HG03135 (cell line): ENCODE results near the gene DNAJC11.
"Not testable (repeated sequence)": the region's sequence is repeated elsewhere in the genome, so short reads cannot be mapped to it uniquely, and the experiment has no call there.

Experiments
- ATAC-seq: cut with Tn5 transposase; IDR thresholded peaks from one replicate; pipeline ENCODE4 v1.9.1; 2021; ENCODE audit warnings: mild to moderate bottlenecking, moderate library complexity; ENCODE audit not compliant: unreplicated experiment

Gene DNAJC11

DNA sequence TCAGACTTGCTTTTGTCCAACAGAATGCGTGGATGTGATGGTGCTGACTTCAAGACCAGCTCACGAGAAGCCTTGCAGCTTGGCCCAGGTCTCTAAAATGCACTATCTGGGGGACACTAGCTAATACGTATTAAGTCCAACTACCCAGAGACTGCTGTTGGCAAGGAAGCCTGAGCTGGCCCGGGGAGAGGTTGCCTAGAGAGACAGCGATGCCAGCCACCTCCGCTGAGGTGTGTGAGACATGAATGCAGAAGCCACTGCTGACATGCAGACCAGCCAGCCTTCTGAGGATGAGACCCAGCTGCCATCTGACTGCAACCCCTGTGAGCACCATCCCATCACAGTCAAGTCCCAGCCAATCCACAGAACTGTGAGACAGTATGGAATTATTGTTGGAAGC, 44.5 kb downstream of the DNAJC11 start:
- no peak for ATAC-seq

DNA sequence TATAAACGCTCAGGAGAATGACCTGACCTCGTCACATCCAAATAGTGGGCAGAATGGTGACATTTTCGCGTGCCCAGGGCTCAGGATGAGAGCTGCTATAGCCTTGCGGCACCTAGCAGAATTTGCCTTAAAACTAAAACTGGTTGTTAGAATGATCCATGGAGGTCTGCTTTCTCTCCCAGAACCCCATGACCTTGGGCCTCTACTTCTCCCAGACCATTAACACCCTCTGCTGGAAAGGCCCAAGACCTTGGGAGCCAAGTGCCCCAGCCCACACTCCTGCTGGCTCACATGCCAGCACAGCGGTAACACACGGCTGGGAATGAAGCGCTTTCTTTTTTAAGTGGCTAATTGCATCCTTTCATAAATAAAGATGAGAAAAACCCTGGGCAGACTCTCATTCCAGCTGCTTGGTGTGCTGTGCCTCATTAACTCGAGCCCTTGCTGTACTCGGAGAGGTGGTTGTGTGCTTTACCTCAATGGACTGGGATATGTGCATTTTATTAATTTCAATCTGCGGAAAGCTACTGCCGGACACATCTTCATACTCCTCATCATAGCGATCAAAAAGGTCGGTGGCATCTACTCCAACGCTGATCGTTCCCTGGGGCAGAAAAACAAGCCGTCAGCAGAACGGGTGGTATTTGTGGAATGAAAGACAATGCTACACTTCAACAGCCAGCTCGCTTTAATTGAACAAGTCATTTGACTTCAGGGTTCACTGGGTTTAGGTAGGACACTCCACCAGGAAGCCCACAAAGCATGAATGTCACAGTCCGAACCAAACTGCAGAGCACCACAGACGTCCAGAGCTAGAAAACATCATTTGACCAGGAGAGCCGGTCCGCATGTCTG, 48.0 kb downstream of the DNAJC11 start:
- ATAC-seq: no peak

DNA sequence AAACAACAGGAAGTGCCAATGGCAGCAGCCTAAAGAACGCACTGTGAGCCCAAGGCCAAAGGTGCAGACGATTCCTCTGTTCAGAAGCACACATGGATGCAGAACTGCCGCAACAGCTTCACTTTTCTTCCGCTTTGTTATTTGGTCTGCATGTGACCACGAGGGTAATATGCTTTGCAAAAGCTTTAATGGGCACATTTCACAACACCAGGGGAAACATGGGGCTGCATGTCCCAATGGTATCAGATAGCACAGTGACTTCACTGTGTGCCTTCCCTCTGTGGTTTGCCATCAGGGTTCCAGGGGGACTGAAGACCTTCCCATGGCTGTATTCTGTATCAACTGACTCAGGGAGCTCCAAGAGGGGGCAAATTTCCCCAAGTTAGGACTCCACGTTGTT, 48.6 kb downstream of the DNAJC11 start:
- ATAC-seq: no peak

DNA sequence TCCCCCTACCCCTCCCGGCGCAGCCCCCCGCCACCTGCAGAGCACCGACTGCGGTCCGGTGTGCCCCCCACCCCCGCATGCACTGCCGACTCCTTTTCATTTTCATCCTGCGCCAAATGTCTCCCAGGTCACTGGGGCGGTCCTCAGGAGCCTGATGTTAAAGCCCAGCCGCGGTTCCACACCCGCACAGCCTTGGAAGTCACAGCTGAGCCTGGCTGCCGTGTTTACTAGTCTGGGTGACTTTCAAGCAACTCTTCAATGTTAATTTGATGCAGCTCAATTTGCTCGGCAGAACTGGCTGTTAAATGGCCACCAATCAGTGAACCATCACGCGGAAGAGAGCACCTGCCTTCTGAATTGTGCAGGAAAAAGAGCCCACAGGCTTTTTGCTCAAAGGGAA, 49.7 kb downstream of the DNAJC11 start:
- ATAC-seq: no peak

DNA sequence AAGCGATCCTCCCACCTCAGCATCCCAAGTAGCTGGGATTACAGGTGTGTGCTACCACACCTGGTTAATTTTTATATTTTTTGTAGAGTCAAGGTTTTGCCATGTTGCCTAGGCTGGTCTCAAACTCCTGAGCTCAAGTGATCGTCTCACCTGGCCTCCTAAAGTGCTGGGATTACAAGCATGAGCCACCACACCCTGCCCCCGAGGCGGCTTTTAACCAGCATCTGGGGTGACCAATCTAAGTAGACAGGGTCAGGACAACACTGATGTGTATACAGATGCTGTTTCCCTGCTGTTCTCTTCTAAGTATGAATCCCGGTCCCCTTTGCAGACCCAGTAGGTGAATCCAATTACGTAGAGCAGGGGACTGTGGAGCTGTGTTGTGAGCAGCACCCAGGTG, 53.1 kb downstream of the DNAJC11 start:
- ATAC-seq: no peak

DNA sequence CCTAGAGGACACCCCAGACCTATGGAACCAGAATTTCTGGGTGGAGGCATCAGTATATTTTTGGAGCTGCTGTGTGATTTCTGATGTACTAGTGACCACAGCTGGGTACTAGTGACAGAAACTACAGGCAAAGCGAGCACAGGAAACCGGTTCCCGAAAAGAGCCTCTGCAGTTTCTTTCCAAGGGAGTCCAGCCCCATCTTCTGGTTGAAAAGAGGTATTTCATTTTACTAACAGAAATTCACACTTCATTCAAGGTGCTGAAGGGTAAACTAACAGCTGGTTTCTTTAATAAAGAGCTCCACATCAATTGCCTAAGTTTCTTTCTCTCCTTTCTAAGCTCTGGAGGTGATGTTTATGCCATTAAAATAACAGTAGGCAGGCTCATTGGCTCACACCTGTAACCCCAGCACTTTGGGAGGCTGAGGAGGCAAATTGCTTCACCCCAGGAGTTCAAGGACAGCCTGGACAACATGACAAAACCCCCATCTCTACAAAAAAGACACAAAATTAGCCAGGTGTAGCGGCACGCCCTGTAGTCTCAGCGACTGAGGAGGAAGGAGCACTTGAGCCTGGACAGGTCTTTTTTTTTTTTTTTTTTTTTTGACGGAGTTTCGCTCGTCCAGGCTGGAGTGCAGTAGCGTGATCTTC, 55.0 kb downstream of the DNAJC11 start:
- ATAC-seq: no peak

DNA sequence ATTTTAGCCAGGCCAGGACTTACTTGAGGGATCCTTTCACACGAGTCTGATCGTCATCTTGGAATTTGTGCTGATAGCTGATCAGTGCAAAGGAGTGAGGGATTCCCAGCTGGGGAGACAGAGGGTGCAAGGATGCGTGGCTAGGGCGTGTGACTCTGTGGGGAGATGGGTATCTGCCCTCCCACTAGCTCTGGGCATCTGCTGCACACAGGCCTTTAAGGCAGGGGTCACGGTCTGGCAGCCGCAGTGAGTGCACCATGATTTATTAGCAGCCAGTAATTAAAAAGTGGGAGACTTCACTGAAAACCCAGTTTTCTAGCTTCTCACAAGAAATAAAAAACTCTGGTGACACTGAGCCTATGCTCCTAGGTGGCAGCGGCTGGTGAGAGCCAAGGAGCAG, 56.6 kb downstream of the DNAJC11 start:
- no peak for ATAC-seq

DNA sequence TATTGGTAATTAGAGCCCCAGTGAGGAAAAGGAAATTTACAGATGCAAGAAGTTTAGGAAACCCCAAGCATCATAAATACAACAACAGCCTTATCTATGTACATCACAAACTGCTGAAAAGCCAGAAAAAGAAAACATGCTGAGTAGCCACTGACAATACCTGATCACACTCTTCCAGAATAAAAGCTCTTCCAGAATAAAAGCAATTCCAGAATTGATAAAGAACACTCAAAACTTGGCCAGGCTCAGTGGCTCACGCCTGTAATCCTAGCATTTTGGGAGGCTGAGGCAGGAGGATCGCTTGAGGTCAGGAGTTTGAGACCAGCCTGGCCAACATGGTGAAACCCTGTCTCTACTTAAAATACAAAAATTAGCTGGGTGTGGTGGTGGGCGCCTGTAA, 60.7 kb downstream of the DNAJC11 start:
- ATAC-seq: not testable (repeated sequence)

DNA sequence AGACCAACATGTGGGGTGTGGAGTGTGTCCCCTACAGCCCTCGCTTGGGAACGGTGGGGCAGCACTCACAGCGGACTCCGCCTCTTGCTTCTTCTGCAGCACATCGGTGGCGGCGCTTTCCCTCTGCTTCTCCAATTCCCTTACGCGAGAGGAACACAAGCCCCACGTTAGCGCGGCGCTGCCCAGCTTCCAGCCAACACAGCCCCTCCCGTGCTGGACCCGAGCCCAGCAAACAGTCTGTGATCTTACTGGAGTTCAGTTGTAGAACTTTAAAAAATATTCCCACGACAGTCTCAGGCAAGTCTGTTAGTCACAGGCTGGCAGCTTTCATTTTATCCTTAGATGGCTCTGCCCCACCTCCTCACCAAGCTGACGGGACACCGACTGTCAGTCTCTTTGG, 63.4 kb downstream of the DNAJC11 start:
- no peak for ATAC-seq

DNA sequence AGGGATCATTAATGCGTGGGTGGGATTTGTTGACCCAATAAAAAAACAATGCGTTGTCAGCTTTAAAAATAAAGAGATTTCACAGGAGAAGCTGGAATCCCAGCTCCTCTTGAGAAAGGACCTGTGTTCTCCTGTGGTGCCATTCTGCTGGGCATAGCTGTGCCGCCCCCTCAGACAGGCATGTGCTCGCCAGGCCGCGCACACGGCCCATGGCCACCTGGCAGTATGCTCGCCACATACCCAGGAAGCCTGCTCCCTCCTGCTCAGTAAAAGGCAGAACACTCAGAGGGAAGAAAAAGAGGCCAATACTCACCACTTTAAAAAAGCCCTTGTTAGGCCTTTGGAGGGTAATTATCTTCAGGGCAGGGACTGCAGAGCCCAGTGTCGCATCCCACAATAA, 63.8 kb downstream of the DNAJC11 start:
- ATAC-seq: no peak

DNA sequence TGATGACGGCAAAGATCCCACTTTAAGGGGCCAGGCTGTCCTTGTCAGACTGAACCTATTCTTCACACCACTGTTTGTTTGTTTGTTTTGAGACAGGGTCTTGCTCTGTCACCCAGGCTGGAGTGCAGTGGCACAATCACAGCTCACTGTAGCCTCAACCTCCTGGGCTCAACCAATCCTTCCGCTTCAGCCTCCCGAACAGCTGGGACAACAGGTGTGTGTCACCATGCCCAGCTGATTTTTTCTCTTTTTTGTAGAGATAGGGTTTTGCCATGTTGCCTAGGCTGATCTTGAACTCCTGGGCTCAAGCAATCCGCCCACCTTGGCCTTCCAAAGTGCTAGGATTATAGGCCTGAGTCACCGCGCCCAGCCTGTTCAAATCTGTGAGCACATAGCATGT, 64.8 kb downstream of the DNAJC11 start:
- ATAC-seq: not testable (repeated sequence)

DNA sequence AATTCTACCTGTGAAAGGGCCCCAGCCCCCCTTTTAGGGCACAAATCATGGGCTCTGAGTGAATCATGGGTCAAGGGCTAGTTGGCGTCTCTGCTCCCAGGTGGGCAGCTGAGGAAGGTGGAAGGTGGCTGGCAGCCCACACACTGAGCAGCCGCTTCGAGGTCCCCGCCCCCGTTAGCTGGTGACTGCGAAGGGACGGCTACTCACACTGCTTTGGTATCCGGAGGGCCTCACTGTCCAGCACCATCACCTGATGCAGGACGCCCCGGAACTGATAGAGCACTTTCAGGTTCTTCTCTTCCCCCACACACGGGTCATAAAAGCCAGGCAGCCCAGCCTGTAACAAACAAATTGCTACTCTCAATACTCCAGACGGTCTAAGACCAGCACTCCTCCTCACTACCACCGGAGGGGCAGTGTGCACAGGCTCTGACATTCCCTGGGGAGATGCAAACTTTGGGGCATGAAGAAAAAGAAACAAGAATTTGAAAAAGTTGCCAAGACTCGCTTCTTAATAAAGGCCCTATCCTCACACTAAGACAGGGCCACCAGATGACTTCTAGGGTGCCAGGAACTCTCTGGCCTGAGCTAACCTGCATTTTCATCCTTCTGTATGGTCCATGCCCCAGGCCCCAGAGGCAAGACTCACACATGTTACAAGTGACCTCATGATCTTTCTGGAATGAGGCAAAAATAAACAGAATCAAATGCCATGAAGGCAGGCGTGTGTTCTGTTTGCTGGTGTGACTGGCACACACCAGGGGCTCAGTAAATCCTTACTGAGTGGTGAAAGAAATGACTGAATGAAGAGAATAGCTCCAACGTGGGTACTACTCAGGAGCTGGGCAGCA, 65.5 kb downstream of the DNAJC11 start:
- ATAC-seq: no peak

DNA sequence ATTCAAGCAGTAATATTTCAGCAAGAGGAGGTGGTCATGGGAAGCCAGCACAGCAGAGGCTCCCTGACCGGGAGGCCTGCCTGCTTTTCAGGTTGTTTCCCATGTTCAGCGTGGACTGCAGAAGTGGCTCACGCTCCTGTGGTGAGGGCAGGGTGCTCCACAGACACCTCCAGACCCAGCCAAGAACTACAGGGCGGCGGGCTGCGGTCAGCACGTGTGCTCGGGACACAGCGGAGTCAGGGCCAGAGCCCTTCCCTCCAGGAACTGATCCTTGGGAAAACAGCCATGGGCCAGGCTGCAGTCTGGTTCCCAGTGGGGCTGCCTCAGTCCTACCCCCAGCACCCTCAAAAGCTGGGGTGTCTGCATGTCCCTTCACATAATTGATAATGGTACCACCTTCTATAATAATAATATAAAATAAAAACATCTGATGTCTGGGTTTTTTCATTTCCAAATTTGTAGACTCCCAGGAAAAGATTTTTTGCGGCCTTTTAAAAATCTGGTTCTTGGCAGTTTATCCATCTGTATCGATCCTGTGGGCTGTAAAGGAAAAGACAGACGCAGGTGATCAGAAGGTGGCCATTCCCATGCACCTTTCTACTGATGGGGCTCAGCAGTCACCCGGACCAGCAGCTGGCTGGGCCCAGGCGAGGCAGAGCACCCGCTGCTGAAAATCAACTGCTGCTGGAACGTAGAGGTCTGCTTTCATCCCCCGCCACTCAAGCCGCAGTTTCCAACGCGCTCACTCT, 66.3 kb downstream of the DNAJC11 start:
- no peak for ATAC-seq

DNA sequence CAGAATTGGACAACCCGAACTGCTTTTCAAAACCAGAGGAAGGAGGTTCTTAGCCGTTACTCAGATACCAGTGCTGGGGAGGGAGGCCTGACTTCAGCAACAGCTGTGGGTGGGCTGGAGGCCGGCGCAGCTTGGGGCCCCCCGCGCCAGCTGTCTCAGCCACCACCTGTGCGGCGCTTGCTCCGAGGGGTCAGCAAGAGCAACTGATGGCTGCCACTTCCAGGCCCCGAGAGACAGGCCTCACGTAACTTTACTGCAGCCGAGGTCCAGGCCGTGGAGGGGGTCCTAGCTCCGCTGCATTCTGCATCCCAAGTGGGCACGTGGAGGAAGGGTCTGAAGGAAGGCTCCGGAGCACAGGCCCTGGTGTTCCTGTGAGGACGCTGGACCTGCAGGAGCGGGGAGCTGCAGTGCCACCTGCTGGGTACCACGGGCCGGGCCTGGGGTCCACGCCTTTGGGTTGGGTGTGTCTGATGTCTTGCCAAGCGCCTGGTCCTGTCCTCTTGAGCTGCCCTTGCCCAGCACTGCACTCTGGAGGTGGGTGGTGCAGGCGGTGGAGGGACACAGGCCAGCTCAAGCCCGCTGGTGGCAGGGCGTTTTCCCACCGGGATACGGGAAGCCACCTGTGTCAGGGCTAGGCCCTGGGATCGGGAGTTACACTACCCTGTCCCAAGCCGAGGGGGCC, 67.1 kb downstream of the DNAJC11 start:
- ATAC-seq: no peak

DNA sequence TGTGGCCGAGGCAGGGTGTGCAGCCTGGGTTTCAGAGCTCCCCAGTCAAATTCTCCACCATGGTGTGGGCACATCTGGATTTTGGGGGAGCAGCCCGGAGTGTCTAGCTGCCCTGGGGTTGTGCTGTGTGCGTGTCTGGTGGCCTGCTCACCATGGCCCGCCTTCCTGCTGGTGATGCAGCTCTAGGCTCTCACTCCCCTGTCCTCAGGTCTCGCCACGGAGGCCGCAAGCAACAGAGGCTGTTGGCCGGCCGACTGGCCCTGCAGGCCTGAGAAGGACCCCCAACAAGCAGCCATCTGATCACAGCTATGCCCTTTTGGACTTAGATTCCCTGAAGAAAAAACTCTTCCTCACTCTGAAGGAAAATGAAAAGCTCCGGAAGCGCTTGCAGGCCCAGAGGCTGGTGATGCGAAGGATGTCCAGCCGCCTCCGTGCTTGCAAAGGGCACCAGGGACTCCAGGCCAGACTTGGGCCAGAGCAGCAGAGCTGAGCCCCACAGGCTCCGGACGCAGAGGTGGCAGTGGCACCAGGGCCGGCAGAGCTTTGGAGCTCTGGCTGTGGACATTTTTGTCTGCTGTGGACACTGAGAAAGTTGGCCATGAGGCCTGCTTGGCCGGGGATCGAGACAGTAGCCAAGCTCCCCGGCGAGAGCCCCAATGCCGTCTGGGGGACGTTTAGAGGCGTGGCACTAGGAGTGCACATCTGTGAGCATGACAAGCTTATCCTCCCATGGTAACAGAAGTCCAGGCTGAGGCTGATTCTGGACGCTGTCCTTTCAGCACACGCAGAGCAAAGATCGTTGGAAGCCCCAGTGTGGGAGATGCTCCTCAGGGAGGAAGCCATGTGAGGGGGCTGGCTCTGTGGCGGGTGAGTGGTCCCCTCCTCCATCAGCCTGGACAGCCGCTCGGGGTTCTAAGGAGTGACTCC, 68.8 kb downstream of the DNAJC11 start:
- no peak for ATAC-seq

DNA sequence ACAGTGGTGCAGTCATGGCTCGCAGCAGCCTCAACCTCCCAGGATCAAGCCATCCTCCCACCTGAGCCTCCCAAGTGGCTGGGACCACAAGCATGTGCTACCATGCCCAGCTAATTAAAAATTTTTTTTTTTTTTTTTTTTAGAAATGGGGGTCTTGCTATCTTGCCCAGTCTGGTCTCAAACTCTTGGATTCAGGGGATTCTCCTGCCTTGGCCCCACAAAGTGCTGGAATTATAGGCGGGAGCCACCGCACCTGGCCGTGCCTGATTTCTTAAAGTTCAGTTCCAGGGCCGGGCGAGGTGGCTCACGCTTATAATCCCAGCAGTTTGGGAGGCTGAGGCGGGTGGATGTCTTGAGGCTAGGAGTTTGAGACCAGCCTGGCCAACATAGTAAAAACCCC, 70.6 kb downstream of the DNAJC11 start:
- ATAC-seq: no peak

DNA sequence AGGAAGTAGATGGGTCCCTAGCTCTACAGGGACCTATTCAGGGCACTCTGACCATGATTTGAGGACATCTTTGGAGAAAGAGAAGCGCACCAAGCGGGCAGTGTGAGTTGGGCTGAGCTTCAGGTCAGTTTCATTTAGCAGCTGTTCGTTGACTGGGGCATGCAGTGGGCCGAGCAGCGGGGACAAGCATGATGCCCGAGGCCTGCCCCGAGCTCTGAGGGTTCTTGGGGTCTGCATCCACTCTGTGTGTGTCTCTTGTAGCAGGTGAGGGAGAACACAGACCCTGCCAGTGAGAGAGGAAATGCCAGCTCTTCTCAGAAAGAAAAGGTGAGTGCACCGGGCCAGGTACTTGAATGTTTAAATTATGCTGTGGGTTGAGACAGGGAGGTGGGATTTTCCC, 71.6 kb downstream of the DNAJC11 start:
- ATAC-seq: no peak

DNA sequence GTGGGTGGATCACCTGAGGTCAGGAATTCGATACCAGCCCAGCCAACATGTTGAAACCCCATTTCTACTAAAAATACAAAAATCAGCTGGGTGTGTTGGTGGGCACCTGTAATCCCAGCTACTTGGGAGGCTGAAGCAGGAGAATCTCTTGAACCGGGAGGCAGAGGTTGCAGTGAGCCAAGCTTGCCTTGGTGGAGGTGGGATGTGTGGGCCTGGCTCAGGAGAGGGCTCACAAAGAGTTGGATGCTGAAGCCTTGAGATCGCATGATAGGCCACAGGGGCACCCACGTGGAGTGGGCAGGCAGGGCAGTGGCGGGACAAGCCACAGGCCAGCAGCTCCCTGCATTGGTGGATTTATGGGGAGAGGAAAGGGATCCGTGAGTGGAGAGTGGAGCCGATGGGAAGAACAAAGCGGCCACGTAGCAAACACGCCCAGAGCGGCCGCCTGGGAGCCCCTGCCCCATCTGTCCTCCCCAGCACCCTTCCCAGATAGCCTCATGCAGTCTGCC, 72.6 kb downstream of the DNAJC11 start:
- no peak for ATAC-seq
